Measurements from ENCODE around the gene JAK1.

DNA sequence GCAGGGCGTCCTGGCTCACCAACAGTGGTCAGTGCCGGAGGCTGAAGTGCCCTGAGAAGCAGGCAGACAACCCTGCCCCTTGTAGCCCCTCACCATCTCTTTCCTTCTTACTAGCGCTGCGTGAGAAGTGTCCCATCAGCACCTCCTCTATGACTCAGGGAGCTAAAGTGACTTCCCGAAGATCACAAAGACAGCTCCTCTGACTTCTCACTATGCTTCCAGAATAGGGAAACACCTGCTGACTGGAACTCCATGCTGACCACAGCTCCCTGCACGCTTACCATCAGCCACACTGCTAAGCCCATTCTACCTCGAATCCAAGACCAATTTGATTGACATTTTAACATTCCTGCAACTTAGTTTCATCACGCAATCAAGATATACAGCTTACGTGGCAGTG, 92.8 kb downstream of the JAK1 start:
- TF ChIP-seq, protein P1, sequence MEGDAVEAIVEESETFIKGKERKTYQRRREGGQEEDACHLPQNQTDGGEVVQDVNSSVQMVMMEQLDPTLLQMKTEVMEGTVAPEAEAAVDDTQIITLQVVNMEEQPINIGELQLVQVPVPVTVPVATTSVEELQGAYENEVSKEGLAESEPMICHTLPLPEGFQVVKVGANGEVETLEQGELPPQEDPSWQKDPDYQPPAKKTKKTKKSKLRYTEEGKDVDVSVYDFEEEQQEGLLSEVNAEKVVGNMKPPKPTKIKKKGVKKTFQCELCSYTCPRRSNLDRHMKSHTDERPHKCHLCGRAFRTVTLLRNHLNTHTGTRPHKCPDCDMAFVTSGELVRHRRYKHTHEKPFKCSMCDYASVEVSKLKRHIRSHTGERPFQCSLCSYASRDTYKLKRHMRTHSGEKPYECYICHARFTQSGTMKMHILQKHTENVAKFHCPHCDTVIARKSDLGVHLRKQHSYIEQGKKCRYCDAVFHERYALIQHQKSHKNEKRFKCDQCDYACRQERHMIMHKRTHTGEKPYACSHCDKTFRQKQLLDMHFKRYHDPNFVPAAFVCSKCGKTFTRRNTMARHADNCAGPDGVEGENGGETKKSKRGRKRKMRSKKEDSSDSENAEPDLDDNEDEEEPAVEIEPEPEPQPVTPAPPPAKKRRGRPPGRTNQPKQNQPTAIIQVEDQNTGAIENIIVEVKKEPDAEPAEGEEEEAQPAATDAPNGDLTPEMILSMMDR (conservative IDR thresholded peaks at IDR 0.05; ENCODE audit: low read depth, low read length) = no peak
- TF ChIP-seq EZH2 (IDR thresholded peaks at IDR 0.05; ENCODE audit: low read length, unreplicated experiment) = no peak

Measured in PC-3 (cell line).